ENCODE data around the gene CLCN1. TPM values are rescaled to one million over a fixed set of nuclear protein-coding genes. Genes with fewer than 3 reads are reported as not detected.

CLCN1 gene
- polyA plus RNA-seq, 2 of the 4 experiments (the other 2 are of a cell fraction) = 0.08 TPM; not detected in 1

DNA sequence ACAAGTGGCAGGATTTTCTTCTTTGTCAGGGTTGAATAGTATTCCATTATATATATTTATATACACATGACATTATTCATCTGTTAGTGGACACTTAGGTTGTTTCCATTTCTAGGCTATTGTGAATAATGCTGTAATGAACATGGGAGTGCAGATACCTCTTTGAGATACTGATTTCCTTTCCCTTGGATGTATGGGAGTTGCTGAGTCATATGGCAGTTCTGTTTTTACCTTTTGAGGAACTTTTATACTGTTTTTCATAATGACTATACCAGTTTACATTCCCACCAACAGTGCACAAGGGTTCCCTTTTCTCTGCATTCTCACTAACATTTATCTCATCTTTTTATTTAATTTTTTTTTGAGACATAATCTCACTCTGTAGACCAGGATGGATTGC lies 1.8 kb upstream of the CLCN1 start (continued):
- TF ChIP-seq, protein P1, sequence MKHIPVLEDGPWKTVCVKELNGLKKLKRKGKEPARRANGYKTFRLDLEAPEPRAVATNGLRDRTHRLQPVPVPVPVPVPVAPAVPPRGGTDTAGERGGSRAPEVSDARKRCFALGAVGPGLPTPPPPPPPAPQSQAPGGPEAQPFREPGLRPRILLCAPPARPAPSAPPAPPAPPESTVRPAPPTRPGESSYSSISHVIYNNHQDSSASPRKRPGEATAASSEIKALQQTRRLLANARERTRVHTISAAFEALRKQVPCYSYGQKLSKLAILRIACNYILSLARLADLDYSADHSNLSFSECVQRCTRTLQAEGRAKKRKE (CRISPR knock-in tag; IDR thresholded peaks at IDR 0.05; ENCODE audit: low read depth) = no peak
- TF ChIP-seq, protein P2, sequence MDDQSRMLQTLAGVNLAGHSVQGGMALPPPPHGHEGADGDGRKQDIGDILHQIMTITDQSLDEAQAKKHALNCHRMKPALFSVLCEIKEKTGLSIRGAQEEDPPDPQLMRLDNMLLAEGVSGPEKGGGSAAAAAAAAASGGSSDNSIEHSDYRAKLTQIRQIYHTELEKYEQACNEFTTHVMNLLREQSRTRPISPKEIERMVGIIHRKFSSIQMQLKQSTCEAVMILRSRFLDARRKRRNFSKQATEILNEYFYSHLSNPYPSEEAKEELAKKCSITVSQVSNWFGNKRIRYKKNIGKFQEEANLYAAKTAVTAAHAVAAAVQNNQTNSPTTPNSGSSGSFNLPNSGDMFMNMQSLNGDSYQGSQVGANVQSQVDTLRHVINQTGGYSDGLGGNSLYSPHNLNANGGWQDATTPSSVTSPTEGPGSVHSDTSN (IDR thresholded peaks at IDR 0.05) = no peak
- no peak for TF ChIP-seq HOXB13 (CRISPR knock-in tag; IDR thresholded peaks at IDR 0.05; ENCODE audit: low read depth)

DNA sequence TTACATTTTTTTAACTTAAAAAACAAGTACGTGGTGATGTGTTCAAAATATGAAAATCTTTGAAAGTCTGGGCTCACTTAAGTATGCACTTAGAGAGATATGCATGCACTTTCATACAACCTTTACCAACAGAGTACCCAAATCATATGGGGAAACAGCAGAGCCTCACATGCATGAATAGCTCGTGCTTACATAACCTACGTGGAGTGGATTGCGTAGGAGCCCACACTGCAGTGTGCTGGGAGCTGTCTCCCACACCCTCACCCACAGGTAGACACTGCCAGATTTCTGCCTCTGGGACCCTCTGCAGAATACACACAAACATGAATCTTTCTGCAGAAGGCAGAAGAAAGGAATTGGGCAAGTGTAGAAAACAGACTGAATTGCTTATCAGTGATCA lies 581 bp downstream of the CLCN1 start:
- H3K9me3 ChIP-seq = no peaks in the 10 kb centered on the region
- DNase-seq (ENCODE audit: low read depth in 1 of 2, low spot score in 1 of 2) (no peak), ATAC-seq (peak in 1 of 2 experiments; percentile 22; a peak in 3 of 6 replicates), FAIRE-seq (no peak)
- H3K4me3 ChIP-seq = no peak overlapping the region
- WGBS (ENCODE audit: missing lambda C conversion rate) = 78% methylated on average over 4 of the region's 4 CpGs
- H3K4me2 ChIP-seq = peak overlapping the region; percentile 41; the same call in 2 of the 3 replicates
- CTCF ChIA-PET = interaction anchor here (0.9 to 2.4 kb wide), 5 partner anchors 11 to 76 kb away, joined by 4 to 17 read pairs (median 5); no protein-coding TSS in a partner anchor
- H3K27ac ChIP-seq = no peak overlapping the region
- POLR2A ChIA-PET = no interaction called here
- TF ChIP-seq CEBPB (IDR thresholded peaks at IDR 0.05) (no peak), RCOR1 (IDR thresholded peaks at IDR 0.05; ENCODE audit: low read depth, low read length) (no peak), MAFK (IDR thresholded peaks at IDR 0.05; ENCODE audit: partially characterized antibody) (no peak), JUN (IDR thresholded peaks at IDR 0.05) (no peak), NR3C1 (IDR thresholded peaks at IDR 0.05) (no peak), EHF (CRISPR knock-in tag; IDR thresholded peaks at IDR 0.05) (no peak)
- TF ChIP-seq, protein P3, sequence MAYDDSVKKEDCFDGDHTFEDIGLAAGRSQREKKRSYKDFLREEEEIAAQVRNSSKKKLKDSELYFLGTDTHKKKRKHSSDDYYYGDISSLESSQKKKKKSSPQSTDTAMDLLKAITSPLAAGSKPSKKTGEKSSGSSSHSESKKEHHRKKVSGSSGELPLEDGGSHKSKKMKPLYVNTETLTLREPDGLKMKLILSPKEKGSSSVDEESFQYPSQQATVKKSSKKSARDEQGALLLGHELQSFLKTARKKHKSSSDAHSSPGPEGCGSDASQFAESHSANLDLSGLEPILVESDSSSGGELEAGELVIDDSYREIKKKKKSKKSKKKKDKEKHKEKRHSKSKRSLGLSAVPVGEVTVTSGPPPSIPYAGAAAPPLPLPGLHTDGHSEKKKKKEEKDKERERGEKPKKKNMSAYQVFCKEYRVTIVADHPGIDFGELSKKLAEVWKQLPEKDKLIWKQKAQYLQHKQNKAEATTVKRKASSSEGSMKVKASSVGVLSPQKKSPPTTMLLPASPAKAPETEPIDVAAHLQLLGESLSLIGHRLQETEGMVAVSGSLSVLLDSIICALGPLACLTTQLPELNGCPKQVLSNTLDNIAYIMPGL (CRISPR knock-in tag; IDR thresholded peaks at IDR 0.05; ENCODE audit: borderline replicate concordance) = no peak
- TF ChIP-seq, protein P4, sequence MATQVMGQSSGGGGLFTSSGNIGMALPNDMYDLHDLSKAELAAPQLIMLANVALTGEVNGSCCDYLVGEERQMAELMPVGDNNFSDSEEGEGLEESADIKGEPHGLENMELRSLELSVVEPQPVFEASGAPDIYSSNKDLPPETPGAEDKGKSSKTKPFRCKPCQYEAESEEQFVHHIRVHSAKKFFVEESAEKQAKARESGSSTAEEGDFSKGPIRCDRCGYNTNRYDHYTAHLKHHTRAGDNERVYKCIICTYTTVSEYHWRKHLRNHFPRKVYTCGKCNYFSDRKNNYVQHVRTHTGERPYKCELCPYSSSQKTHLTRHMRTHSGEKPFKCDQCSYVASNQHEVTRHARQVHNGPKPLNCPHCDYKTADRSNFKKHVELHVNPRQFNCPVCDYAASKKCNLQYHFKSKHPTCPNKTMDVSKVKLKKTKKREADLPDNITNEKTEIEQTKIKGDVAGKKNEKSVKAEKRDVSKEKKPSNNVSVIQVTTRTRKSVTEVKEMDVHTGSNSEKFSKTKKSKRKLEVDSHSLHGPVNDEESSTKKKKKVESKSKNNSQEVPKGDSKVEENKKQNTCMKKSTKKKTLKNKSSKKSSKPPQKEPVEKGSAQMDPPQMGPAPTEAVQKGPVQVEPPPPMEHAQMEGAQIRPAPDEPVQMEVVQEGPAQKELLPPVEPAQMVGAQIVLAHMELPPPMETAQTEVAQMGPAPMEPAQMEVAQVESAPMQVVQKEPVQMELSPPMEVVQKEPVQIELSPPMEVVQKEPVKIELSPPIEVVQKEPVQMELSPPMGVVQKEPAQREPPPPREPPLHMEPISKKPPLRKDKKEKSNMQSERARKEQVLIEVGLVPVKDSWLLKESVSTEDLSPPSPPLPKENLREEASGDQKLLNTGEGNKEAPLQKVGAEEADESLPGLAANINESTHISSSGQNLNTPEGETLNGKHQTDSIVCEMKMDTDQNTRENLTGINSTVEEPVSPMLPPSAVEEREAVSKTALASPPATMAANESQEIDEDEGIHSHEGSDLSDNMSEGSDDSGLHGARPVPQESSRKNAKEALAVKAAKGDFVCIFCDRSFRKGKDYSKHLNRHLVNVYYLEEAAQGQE (IDR thresholded peaks at IDR 0.05) = no peak
- peaks cover 15% of the 10 kb centered on the region for H3K4me1 ChIP-seq

DNA sequence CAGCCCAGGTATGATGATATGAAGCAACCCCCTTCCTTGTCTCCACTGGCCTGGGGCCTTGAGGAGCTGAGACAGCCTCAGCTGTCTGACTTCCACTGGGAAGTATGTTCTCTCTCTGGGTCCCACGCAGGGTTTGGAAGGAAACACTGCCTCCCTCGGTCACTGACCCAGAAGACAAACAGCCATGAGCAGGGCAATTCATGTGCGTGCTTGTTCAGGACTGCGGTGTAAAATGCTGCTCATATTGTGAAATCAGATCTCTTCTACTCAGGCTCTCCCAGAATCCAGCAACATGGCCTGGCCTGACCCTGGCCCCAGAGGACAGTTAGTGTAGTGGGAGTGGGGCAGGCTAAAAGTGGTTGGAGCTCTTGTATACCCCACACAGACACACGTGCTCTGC lies 2.8 kb downstream of the CLCN1 start:
- peaks cover 15% of the 10 kb centered on the region for H3K4me1 ChIP-seq
- no peaks in the 10 kb centered on the region for H3K9me3 ChIP-seq
- H3K27ac ChIP-seq = 0 out of 6 replicates have a peak overlapping the region, but pooled peaks of 1 of the 2 experiments have one; percentile 32
- DNase-seq (ENCODE audit: low read depth in 1 of 2, low spot score in 1 of 2) = no peak
- ChIA-PET CTCF (interaction anchor here (1.1 to 1.3 kb wide), 2 partner anchors 13 to 99 kb away, joined by 4 to 6 read pairs; no protein-coding TSS in a partner anchor), POLR2A (no interaction called here)
- FAIRE-seq = no peak
- 40% methylated on average over 3 of the region's 5 CpGs for WGBS (ENCODE audit: missing lambda C conversion rate)
- ATAC-seq = no peak; a peak in 1 of 6 replicates
- H3K4me2 ChIP-seq = no peak overlapping the region
- no peak overlapping the region for H3K4me3 ChIP-seq
- TF ChIP-seq SMC3 (IDR thresholded peaks at IDR 0.05) (no peak), CHD2 (IDR thresholded peaks at IDR 0.05; ENCODE audit: low read length, partially characterized antibody) (no peak), HOXA7 (CRISPR knock-in tag; IDR thresholded peaks at IDR 0.05) (no peak), TFCP2L1 (CRISPR knock-in tag; IDR thresholded peaks at IDR 0.05) (no peak), MYC (IDR thresholded peaks at IDR 0.05; ENCODE audit: borderline replicate concordance, low read length) (no peak), ZFP36 (IDR thresholded peaks at IDR 0.05; ENCODE audit: borderline replicate concordance, partially characterized antibody) (no peak), RARB (CRISPR knock-in tag; IDR thresholded peaks at IDR 0.05) (no peak), ZC3H11A (IDR thresholded peaks at IDR 0.05) (no peak), POLR2A (IDR thresholded peaks at IDR 0.05; ENCODE audit: low read length) (no peak), JUN (IDR thresholded peaks at IDR 0.05) (no peak), KDM1A (IDR thresholded peaks at IDR 0.05; ENCODE audit: low read depth) (no peak), TP53 (CRISPR knock-in tag; IDR thresholded peaks at IDR 0.05) (no peak), NFE2L2 (conservative IDR thresholded peaks at IDR 0.05; ENCODE audit: low read length) (no peak), HOXB13 (CRISPR knock-in tag; IDR thresholded peaks at IDR 0.05; ENCODE audit: low read depth) (no peak), MAFK (IDR thresholded peaks at IDR 0.05; ENCODE audit: partially characterized antibody) (no peak), EHMT2 (IDR thresholded peaks at IDR 0.05; ENCODE audit: low read depth) (no peak), ZSCAN20 (CRISPR knock-in tag; IDR thresholded peaks at IDR 0.05) (no peak)
- TF ChIP-seq, protein P5, sequence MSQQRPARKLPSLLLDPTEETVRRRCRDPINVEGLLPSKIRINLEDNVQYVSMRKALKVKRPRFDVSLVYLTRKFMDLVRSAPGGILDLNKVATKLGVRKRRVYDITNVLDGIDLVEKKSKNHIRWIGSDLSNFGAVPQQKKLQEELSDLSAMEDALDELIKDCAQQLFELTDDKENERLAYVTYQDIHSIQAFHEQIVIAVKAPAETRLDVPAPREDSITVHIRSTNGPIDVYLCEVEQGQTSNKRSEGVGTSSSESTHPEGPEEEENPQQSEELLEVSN (IDR thresholded peaks at IDR 0.05; ENCODE audit: borderline replicate concordance, low read depth) = no peak
